Liver (tissue), 3 donors: ENCODE data around the gene WNT2B.

Experiments
- ATF3 ChIP-seq: IDR thresholded peaks from 2 replicates; pipeline ENCODE4 v1.6.1; 2016; ENCODE audit warnings: antibody characterized with exemption
- JUND ChIP-seq, 2 donors: IDR thresholded peaks; 2 replicates each; pipeline ENCODE4 v1.6.1; 2016; ENCODE audit warnings: antibody characterized with exemption in 2 of 2
- TF ChIP-seq, protein P1 (sequence below): fragments of 150-350 bp; IDR thresholded peaks from 2 replicates; pipeline ENCODE4 v1.5.1; 2017; ENCODE audit warnings: improper control_type of control experiment, low read depth, low read length; ENCODE audit not compliant: missing input control
- TF ChIP-seq, protein P2 (sequence below): IDR thresholded peaks from 2 replicates; pipeline ENCODE4 v1.6.1; 2016; ENCODE audit warnings: antibody characterized with exemption, mild to moderate bottlenecking
- donor health status: healthy.
- donor health status: healthy.

DNA sequence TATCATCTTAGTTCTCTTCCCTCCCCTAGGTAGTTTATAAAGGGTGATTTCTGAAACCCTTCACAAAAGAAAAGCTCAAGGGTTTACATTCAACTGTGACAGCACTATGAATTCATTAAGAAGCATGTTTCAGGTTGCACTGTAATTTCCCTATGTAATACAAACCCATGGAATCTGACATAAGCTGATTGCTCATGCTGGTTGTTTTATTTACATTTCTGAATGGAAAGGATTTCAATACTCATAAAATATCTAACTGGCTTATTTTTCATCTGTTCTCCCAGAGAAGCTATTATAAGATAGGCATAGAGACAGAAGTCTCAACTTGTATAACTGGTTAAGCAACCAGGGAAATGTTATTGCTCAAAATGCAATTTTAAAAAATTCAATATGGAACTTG is 20.5 kb downstream of the WNT2B start:
- no peak for TF ChIP-seq ATF3
- TF ChIP-seq, protein P1, sequence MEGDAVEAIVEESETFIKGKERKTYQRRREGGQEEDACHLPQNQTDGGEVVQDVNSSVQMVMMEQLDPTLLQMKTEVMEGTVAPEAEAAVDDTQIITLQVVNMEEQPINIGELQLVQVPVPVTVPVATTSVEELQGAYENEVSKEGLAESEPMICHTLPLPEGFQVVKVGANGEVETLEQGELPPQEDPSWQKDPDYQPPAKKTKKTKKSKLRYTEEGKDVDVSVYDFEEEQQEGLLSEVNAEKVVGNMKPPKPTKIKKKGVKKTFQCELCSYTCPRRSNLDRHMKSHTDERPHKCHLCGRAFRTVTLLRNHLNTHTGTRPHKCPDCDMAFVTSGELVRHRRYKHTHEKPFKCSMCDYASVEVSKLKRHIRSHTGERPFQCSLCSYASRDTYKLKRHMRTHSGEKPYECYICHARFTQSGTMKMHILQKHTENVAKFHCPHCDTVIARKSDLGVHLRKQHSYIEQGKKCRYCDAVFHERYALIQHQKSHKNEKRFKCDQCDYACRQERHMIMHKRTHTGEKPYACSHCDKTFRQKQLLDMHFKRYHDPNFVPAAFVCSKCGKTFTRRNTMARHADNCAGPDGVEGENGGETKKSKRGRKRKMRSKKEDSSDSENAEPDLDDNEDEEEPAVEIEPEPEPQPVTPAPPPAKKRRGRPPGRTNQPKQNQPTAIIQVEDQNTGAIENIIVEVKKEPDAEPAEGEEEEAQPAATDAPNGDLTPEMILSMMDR: no peak
- TF ChIP-seq, protein P2, sequence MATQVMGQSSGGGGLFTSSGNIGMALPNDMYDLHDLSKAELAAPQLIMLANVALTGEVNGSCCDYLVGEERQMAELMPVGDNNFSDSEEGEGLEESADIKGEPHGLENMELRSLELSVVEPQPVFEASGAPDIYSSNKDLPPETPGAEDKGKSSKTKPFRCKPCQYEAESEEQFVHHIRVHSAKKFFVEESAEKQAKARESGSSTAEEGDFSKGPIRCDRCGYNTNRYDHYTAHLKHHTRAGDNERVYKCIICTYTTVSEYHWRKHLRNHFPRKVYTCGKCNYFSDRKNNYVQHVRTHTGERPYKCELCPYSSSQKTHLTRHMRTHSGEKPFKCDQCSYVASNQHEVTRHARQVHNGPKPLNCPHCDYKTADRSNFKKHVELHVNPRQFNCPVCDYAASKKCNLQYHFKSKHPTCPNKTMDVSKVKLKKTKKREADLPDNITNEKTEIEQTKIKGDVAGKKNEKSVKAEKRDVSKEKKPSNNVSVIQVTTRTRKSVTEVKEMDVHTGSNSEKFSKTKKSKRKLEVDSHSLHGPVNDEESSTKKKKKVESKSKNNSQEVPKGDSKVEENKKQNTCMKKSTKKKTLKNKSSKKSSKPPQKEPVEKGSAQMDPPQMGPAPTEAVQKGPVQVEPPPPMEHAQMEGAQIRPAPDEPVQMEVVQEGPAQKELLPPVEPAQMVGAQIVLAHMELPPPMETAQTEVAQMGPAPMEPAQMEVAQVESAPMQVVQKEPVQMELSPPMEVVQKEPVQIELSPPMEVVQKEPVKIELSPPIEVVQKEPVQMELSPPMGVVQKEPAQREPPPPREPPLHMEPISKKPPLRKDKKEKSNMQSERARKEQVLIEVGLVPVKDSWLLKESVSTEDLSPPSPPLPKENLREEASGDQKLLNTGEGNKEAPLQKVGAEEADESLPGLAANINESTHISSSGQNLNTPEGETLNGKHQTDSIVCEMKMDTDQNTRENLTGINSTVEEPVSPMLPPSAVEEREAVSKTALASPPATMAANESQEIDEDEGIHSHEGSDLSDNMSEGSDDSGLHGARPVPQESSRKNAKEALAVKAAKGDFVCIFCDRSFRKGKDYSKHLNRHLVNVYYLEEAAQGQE: no peak
- TF ChIP-seq JUND (IDR thresholded peaks at IDR 0.05): no peak
